AG09319 (cell line): Measurements from ENCODE around the gene CACNA2D3.

ENCODE experiments used
- DNase-seq: peaks from one replicate; pipeline ENCODE4 v3.0.0-alpha.2; 2010; ENCODE audit warnings: low read depth; ENCODE audit errors: extremely low read depth
- CTCF ChIP-seq: IDR thresholded peaks from 2 replicates; pipeline ENCODE4 v1.5.1; 2011; ENCODE audit warnings: low read depth, mild to moderate bottlenecking, inconsistent platforms, low read length, moderate library complexity

CACNA2D3 gene

GRCh38 chr3:54481606-54482365 lies 359.4 kb downstream of the CACNA2D3 start:
- DNase-seq: no peak
- TF ChIP-seq CTCF: no peak

GRCh38 chr3:54484334-54484733 lies 362.0 kb downstream of the CACNA2D3 start:
- no peak for DNase-seq
- no peak for TF ChIP-seq CTCF

- no peak for TF ChIP-seq CTCF
- no peak for DNase-seq
Observed at GRCh38 chr3:54486317-54486716, 364.0 kb downstream of the CACNA2D3 start.

- DNase-seq: no peak
- no peak for TF ChIP-seq CTCF
Observed at GRCh38 chr3:54488297-54488696, 365.9 kb downstream of the CACNA2D3 start.

GRCh38 chr3:54494209-54494608 lies 371.9 kb downstream of the CACNA2D3 start:
- TF ChIP-seq CTCF: no peak
- no peak for DNase-seq

GRCh38 chr3:54506603-54507002 lies 384.3 kb downstream of the CACNA2D3 start:
- TF ChIP-seq CTCF: no peak
- no peak for DNase-seq

GRCh38 chr3:54507876-54508460 lies 385.6 kb downstream of the CACNA2D3 start:
- no peak for DNase-seq
- no peak for TF ChIP-seq CTCF
